Neural cell (in vitro differentiated cells): ENCODE results near the gene PTGR3. TPM values are rescaled to one million over a fixed set of nuclear protein-coding genes. Genes with fewer than 3 reads are reported as not detected.

Experiments used
- H2AFZ ChIP-seq: fragments of 200-600, 300-800 bp; sonication (generic), shearing (Covaris generic); 2 replicates; pipeline ENCODE4 v1.6.0; 2014; ENCODE audit warnings: low read depth, mild to moderate bottlenecking, antibody characterized with exemption, low read length, moderate library complexity
- H3F3A ChIP-seq: fragments of 200-600 bp; shearing (Covaris generic); 2 replicates; pipeline ENCODE4 v1.6.1; 2016; ENCODE audit warnings: mild to moderate bottlenecking, moderate library complexity, mixed read lengths, antibody characterized with exemption, low read length; ENCODE audit not compliant: insufficient read depth, poor library complexity, severe bottlenecking
- H3K27ac ChIP-seq: fragments of 200-600, 300-800 bp; sonication (generic), shearing (Covaris generic); 2 replicates; pipeline ENCODE4 v1.5.1; 2014; ENCODE audit warnings: mild to moderate bottlenecking, low read length, moderate library complexity
- H3K27me3 ChIP-seq: fragments of 300-800, 200-600 bp; sonication (generic), shearing (Covaris generic); 2 replicates; pipeline ENCODE4 v1.6.0; 2014; ENCODE audit warnings: mild to moderate bottlenecking, low read depth, low read length, moderate library complexity; ENCODE audit not compliant: insufficient read depth
- H3K36me3 ChIP-seq: fragments of 300-800, 200-600 bp; sonication (generic), shearing (Covaris generic); 2 replicates; pipeline ENCODE4 v1.5.1; 2014; ENCODE audit warnings: mild to moderate bottlenecking, antibody characterized with exemption, low read length, moderate library complexity; ENCODE audit not compliant: insufficient read depth
- H3K4me2 ChIP-seq: fragments of 300-800, 200-600 bp; sonication (generic), shearing (Covaris generic); 2 replicates; pipeline ENCODE4 v1.6.0; 2014; ENCODE audit warnings: mild to moderate bottlenecking, low read length
- H3K4me3 ChIP-seq: fragments of 300-800, 200-600 bp; sonication (generic), shearing (Covaris generic); 2 replicates; pipeline ENCODE4 v1.5.1; 2014; ENCODE audit warnings: mild to moderate bottlenecking, low read length, moderate library complexity
- H3K79me2 ChIP-seq: fragments of 200-600 bp; shearing (Covaris generic); replicated peaks from 2 replicates; pipeline ENCODE4 v1.6.0; 2014; ENCODE audit warnings: mild to moderate bottlenecking, low read length, moderate library complexity; ENCODE audit not compliant: insufficient read depth
- H3K9ac ChIP-seq: fragments of 300-800, 200-600 bp; sonication (generic), shearing (Covaris generic); 2 replicates; pipeline ENCODE4 v1.6.1; 2016; ENCODE audit warnings: mild to moderate bottlenecking, low read length, mixed read lengths
- H3K9me2 ChIP-seq: fragments of 200-600 bp; shearing (Covaris generic); 2 replicates; pipeline ENCODE4 v1.6.1; 2016; ENCODE audit warnings: mild to moderate bottlenecking, low read length, mixed read lengths; ENCODE audit not compliant: insufficient read depth
- H3K9me3 ChIP-seq: fragments of 200-600, 300-800 bp; sonication (generic), shearing (Covaris generic); 2 replicates; pipeline ENCODE4 v1.6.1; 2016; ENCODE audit warnings: mild to moderate bottlenecking, mixed run types, low read length, moderate library complexity, mixed read lengths
- H4K20me1 ChIP-seq: fragments of 200-600 bp; shearing (Covaris generic); 2 replicates; pipeline ENCODE4 v1.6.1; 2016; ENCODE audit warnings: mild to moderate bottlenecking, mixed run types; ENCODE audit not compliant: insufficient read depth
- EP300 ChIP-seq: fragments of 450-650 bp; conservative IDR thresholded peaks from 2 replicates; pipeline ENCODE4 v1.6.1; 2014; ENCODE audit warnings: antibody characterized with exemption, mild to moderate bottlenecking, moderate library complexity; ENCODE audit not compliant: poor library complexity, severe bottlenecking
- EZH2 ChIP-seq: fragments of 200-600, 300-800 bp; shearing (Covaris generic), sonication (generic); IDR thresholded peaks from 2 replicates; pipeline ENCODE4 v1.6.1; 2014; ENCODE audit warnings: antibody characterized with exemption, low read length, borderline replicate concordance, mild to moderate bottlenecking; ENCODE audit not compliant: insufficient read depth, poor library complexity, severe bottlenecking
- MXI1 ChIP-seq: fragments of 450-650 bp; conservative IDR thresholded peaks from 2 replicates; pipeline ENCODE4 v1.6.1; 2014; ENCODE audit warnings: antibody characterized with exemption, mild to moderate bottlenecking; ENCODE audit not compliant: poor library complexity, severe bottlenecking
- POLR2AphosphoS5 ChIP-seq: IDR thresholded peaks from 2 replicates; pipeline ENCODE4 v1.6.1; 2012
- RAD21 ChIP-seq: fragments of 450-650 bp; conservative IDR thresholded peaks from 2 replicates; pipeline ENCODE4 v1.6.1; 2014; ENCODE audit warnings: antibody characterized with exemption, mild to moderate bottlenecking, moderate library complexity
- SMC3 ChIP-seq: fragments of 450-650 bp; conservative IDR thresholded peaks from 2 replicates; pipeline ENCODE4 v1.6.1; 2014; ENCODE audit warnings: antibody characterized with exemption, mild to moderate bottlenecking, moderate library complexity; ENCODE audit not compliant: poor library complexity
- TAF1 ChIP-seq: IDR thresholded peaks from 2 replicates; pipeline ENCODE4 v1.6.1; 2012; ENCODE audit warnings: low read depth
- polyA plus RNA-seq: library from polyadenylated mRNA; depleted of rRNA; stranded (reverse); fragments of >200 nt; gene quantifications from 2 replicates; pipeline ENCODE4 v1.2.3, GENCODE V29; 2014
- TF ChIP-seq, protein P1 (sequence below): IDR thresholded peaks from 2 replicates; pipeline ENCODE4 v1.6.1; 2012; ENCODE audit warnings: borderline replicate concordance
- TF ChIP-seq, protein P2 (sequence below): fragments of 450-650 bp; IDR thresholded peaks from 2 replicates; pipeline ENCODE4 v1.5.1; 2014; ENCODE audit warnings: antibody characterized with exemption, mild to moderate bottlenecking, moderate library complexity; ENCODE audit not compliant: poor library complexity, severe bottlenecking

PTGR3 gene
- polyA plus RNA-seq, 1 donor from 2014 or later: 5.9 TPM

- Histone ChIP-seq H3K9me3 (no peaks in the 10 kb centered on the region), H3K4me2 (no peak overlapping the region), H3K27me3 (no peaks in the 10 kb centered on the region), H3K27ac (no peak overlapping the region), H2AFZ (no peak overlapping the region), H3F3A (no peaks in the 10 kb centered on the region), H3K36me3 (no peaks in the 10 kb centered on the region), H3K9me2 (no peaks in the 10 kb centered on the region), H3K79me2 (no peaks in the 10 kb centered on the region), H3K9ac (no peak overlapping the region), H4K20me1 (no peaks in the 10 kb centered on the region), H3K4me3 (no peak overlapping the region)
- TF ChIP-seq SMC3 (no peak), MXI1 (no peak), EZH2 (no peak), RAD21 (no peak), TAF1 (no peak), POLR2AphosphoS5 (no peak), EP300 (no peak)
- TF ChIP-seq, protein P1, sequence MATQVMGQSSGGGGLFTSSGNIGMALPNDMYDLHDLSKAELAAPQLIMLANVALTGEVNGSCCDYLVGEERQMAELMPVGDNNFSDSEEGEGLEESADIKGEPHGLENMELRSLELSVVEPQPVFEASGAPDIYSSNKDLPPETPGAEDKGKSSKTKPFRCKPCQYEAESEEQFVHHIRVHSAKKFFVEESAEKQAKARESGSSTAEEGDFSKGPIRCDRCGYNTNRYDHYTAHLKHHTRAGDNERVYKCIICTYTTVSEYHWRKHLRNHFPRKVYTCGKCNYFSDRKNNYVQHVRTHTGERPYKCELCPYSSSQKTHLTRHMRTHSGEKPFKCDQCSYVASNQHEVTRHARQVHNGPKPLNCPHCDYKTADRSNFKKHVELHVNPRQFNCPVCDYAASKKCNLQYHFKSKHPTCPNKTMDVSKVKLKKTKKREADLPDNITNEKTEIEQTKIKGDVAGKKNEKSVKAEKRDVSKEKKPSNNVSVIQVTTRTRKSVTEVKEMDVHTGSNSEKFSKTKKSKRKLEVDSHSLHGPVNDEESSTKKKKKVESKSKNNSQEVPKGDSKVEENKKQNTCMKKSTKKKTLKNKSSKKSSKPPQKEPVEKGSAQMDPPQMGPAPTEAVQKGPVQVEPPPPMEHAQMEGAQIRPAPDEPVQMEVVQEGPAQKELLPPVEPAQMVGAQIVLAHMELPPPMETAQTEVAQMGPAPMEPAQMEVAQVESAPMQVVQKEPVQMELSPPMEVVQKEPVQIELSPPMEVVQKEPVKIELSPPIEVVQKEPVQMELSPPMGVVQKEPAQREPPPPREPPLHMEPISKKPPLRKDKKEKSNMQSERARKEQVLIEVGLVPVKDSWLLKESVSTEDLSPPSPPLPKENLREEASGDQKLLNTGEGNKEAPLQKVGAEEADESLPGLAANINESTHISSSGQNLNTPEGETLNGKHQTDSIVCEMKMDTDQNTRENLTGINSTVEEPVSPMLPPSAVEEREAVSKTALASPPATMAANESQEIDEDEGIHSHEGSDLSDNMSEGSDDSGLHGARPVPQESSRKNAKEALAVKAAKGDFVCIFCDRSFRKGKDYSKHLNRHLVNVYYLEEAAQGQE: no peak
- TF ChIP-seq, protein P2, sequence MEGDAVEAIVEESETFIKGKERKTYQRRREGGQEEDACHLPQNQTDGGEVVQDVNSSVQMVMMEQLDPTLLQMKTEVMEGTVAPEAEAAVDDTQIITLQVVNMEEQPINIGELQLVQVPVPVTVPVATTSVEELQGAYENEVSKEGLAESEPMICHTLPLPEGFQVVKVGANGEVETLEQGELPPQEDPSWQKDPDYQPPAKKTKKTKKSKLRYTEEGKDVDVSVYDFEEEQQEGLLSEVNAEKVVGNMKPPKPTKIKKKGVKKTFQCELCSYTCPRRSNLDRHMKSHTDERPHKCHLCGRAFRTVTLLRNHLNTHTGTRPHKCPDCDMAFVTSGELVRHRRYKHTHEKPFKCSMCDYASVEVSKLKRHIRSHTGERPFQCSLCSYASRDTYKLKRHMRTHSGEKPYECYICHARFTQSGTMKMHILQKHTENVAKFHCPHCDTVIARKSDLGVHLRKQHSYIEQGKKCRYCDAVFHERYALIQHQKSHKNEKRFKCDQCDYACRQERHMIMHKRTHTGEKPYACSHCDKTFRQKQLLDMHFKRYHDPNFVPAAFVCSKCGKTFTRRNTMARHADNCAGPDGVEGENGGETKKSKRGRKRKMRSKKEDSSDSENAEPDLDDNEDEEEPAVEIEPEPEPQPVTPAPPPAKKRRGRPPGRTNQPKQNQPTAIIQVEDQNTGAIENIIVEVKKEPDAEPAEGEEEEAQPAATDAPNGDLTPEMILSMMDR: no peak
Observed at GRCh38 chr18:75238100-75238499, 29.2 kb upstream of the PTGR3 start.

- Histone ChIP-seq H3K9ac (no peak overlapping the region), H4K20me1 (no peaks in the 10 kb centered on the region), H3K27me3 (no peaks in the 10 kb centered on the region), H3K9me2 (no peaks in the 10 kb centered on the region), H3K4me2 (no peak overlapping the region), H3K36me3 (no peaks in the 10 kb centered on the region), H3K9me3 (no peaks in the 10 kb centered on the region), H3F3A (no peaks in the 10 kb centered on the region), H3K27ac (no peak overlapping the region), H3K79me2 (no peaks in the 10 kb centered on the region), H2AFZ (no peak overlapping the region), H3K4me3 (no peak overlapping the region)
- no peak for TF ChIP-seq MXI1
- TF ChIP-seq, protein P1: no peak
- no peak for TF ChIP-seq RAD21
- TF ChIP-seq, protein P2: no peak
Observed at GRCh38 chr18:75235896-75236295, 27.0 kb upstream of the PTGR3 start.
